ENCODE measurements around the gene TES.

TES gene

DNA sequence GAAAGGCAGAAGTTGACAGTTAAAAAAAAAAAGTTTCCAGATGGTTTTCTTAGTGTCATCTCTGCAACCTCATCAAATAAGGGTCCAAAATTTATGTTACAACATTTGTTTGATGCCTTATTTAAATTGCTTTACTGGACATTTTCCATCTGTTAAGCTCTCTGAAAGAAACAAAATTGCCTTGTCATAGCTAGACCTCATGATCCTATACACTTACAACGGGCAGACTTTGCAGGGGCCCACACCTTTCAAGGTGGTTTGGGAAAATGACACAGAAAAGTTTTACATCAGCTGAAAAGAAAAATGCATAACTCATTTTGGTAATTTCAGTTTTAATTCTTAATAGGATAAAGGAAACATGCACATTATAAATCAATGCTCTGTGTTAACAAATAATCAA lies 1.4 kb upstream of the TES start:
- TF ChIP-seq TAF1 (IDR thresholded peaks at IDR 0.05; ENCODE audit: borderline replicate concordance, insufficient read depth, low read length) (no peak), SIN3A (IDR thresholded peaks at IDR 0.05; ENCODE audit: borderline replicate concordance, insufficient read depth, low read length) (no peak), POLR2AphosphoS5 (IDR thresholded peaks at IDR 0.05; ENCODE audit: low read depth, low read length) (no peak), FOXP2 (optimal IDR thresholded peaks at IDR 0.05; ENCODE audit: borderline replicate concordance, extremely low read depth, extremely low read length, insufficient read depth) (no peak)
- TF ChIP-seq, protein P1, sequence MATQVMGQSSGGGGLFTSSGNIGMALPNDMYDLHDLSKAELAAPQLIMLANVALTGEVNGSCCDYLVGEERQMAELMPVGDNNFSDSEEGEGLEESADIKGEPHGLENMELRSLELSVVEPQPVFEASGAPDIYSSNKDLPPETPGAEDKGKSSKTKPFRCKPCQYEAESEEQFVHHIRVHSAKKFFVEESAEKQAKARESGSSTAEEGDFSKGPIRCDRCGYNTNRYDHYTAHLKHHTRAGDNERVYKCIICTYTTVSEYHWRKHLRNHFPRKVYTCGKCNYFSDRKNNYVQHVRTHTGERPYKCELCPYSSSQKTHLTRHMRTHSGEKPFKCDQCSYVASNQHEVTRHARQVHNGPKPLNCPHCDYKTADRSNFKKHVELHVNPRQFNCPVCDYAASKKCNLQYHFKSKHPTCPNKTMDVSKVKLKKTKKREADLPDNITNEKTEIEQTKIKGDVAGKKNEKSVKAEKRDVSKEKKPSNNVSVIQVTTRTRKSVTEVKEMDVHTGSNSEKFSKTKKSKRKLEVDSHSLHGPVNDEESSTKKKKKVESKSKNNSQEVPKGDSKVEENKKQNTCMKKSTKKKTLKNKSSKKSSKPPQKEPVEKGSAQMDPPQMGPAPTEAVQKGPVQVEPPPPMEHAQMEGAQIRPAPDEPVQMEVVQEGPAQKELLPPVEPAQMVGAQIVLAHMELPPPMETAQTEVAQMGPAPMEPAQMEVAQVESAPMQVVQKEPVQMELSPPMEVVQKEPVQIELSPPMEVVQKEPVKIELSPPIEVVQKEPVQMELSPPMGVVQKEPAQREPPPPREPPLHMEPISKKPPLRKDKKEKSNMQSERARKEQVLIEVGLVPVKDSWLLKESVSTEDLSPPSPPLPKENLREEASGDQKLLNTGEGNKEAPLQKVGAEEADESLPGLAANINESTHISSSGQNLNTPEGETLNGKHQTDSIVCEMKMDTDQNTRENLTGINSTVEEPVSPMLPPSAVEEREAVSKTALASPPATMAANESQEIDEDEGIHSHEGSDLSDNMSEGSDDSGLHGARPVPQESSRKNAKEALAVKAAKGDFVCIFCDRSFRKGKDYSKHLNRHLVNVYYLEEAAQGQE (IDR thresholded peaks at IDR 0.05; ENCODE audit: insufficient read depth in 1 of 2, low read depth in 2 of 2, low read length in 2 of 2) = no peak

DNA sequence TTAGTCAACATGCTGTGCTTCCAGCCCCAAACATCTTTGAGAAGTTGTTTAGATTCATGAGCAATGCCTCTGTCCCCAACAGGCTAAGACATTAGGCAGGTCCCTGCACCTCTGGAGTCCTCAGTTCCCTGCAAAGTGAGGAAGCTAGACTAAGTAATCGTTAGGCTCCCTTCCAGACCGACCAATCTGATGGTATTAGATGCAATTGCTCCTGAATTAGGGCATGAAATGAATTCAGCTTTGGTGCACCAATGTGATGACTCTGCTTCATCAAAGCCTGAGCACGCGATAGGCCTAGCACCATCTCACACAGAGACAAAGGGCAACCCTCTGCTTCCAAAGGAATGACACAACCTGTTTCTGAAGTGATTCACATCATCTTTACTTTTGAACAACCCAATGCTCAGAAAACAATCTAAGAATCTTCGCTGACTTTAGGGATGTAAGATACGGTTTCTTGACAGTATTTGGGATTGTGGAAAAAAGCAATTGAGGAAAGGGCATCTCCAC lies 723 bp upstream of the TES start:
- no peak for TF ChIP-seq FOXP2 (optimal IDR thresholded peaks at IDR 0.05; ENCODE audit: borderline replicate concordance, extremely low read depth, extremely low read length, insufficient read depth)
- no peak for TF ChIP-seq SIN3A (IDR thresholded peaks at IDR 0.05; ENCODE audit: borderline replicate concordance, insufficient read depth, low read length)
- TF ChIP-seq TAF1 (IDR thresholded peaks at IDR 0.05; ENCODE audit: borderline replicate concordance, insufficient read depth, low read length) = no peak
- TF ChIP-seq POLR2AphosphoS5 (IDR thresholded peaks at IDR 0.05; ENCODE audit: low read depth, low read length) = no peak
- TF ChIP-seq, protein P1 (IDR thresholded peaks at IDR 0.05; ENCODE audit: insufficient read depth in 1 of 2, low read depth in 2 of 2, low read length in 2 of 2) = no peak

DNA sequence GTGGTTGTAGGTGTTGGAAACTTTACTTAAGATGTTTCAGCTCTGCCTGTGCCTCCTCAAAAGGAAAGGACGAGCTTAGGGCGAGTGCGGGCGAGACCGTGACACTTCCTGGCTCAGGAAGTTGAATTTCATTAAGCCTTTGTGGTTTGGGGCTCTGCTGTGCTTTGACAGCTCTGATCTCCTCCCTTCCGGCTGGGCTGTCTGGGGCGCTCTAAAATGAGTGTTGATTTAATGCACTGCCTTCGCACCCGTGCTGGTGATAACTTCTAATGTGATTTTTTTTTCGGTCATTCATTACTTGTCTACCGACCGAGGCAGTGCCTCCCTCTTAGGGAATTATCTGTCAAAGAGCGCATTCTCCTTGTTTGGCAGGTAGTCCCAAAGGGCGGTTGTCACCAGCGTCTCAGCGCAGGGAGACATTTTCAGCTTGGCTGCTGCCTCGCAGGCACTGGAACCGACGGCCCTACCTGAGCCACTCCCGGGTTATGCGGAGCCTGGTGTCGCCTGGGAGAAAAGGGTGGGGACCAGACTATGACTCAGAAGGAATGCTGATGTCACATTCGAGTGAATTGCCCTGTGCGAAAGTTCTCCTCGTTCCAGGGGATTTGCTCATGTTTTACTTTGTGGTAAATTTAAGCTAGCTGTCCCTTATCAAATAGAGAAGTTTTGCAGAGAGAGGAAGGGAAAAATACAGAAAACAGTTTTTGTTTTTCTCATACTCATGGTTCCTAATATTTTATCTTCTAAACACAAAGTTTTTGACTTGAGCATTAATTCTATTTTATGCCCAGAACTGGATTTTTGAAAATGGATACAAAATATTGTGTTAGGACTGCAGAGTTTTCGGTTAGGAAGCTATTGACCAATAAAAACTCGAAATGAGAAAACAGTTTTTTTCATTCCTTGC lies 920 bp downstream of the TES start:
- TF ChIP-seq, protein P1 (IDR thresholded peaks at IDR 0.05; ENCODE audit: insufficient read depth in 1 of 2, low read depth in 2 of 2, low read length in 2 of 2) = peak; percentile 38 to 50; a peak in 1 of 4 replicates
- TF ChIP-seq SIN3A (IDR thresholded peaks at IDR 0.05; ENCODE audit: borderline replicate concordance, insufficient read depth, low read length) = peak; percentile 97; the same call in 1 of the 2 replicates
- TF ChIP-seq TAF1 (IDR thresholded peaks at IDR 0.05; ENCODE audit: borderline replicate concordance, insufficient read depth, low read length) = peak; percentile 85; the same call in 1 of the 2 replicates
- peak; percentile 68 for TF ChIP-seq FOXP2 (optimal IDR thresholded peaks at IDR 0.05; ENCODE audit: borderline replicate concordance, extremely low read depth, extremely low read length, insufficient read depth)
- TF ChIP-seq POLR2AphosphoS5 (IDR thresholded peaks at IDR 0.05; ENCODE audit: low read depth, low read length) = peak; percentile 57

GRCh38 chr7:116211913-116212596 lies 1.7 kb downstream of the TES start:
- TF ChIP-seq POLR2AphosphoS5 (IDR thresholded peaks at IDR 0.05; ENCODE audit: low read depth, low read length) (no peak), FOXP2 (optimal IDR thresholded peaks at IDR 0.05; ENCODE audit: borderline replicate concordance, extremely low read depth, extremely low read length, insufficient read depth) (no peak), TAF1 (IDR thresholded peaks at IDR 0.05; ENCODE audit: borderline replicate concordance, insufficient read depth, low read length) (no peak), SIN3A (IDR thresholded peaks at IDR 0.05; ENCODE audit: borderline replicate concordance, insufficient read depth, low read length) (no peak)
- TF ChIP-seq, protein P1 (IDR thresholded peaks at IDR 0.05; ENCODE audit: insufficient read depth in 1 of 2, low read depth in 2 of 2, low read length in 2 of 2) = no peak
